Stimulated activated CD4-positive, alpha-beta T cell treated with anti-CD3 and anti-CD28 coated beads, Interleukin-12 subunit alpha, Interleukin-12 subunit beta, amount 100 ng/mL, for 48 hours (primary cell): ENCODE measurements around the gene RGS8.

Experiments used
- DNase-seq, 3 donors: peaks; one replicate each; pipeline ENCODE4 v3.0.0-alpha.2; 2020; ENCODE audit warnings: low read depth in 2 of 3, low spot score in 1 of 3

Gene RGS8

GRCh38 chr1:182672487-182672836 lies 11.9 kb downstream of the RGS8 start:
- DNase-seq, result no peak

DNA sequence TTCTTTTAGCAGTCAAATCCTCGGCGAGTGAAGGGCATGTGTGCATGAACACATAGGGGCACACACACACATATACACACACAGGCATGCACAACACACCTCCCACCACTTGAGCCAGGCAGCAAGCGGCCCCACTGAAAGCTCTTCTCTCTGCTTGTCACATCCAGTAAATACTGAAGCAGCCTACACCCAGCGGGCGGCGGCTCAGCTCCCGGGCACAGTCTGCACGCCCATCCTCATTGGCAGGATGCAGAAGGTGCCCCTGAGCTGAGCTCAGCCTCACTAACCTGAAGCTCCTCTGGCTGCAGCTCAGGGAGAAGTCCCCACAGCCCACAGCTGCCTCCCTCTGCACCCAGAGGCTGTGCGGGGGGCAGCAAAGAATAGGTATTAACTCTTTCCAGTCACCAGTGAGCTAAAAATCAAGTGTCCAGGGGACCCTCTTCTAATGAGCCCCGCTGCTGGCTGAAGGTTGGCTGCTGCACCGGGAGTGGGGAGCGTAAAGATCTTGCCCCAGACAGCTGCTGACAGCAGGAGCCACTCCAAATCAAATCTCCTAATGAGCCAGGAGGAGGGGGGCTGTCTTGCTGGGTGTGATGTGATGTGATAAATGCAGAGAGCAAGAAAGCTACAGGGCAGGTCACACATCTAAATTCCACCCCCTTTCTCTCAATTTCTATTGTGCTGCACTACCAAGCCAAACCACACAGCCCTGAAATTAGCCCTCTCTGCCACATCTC lies 12.5 kb downstream of the RGS8 start:
- no peak for DNase-seq

- no peak for DNase-seq
Measured at GRCh38 chr1:182670032-182670749, 14.2 kb downstream of the RGS8 start.

DNA sequence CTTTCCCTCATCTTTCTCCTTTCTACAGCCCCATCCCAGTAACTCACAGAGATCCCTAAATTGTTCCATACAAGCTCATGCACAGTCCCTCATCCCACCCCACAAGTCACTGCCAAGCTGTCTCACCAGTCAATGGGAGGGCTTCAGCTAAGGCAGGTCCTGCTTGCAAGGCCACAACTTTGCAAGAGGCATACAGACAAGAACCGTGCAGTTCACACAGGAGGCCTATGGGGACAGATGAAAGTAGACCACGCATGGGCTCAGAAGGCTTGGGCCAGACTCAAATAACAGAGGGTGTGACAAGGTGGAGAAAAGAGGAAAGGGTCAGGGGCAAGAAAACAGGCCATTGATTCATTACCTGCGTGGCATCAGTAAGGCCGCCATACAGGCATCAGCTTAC lies 15.1 kb downstream of the RGS8 start:
- DNase-seq, result no peak

DNA sequence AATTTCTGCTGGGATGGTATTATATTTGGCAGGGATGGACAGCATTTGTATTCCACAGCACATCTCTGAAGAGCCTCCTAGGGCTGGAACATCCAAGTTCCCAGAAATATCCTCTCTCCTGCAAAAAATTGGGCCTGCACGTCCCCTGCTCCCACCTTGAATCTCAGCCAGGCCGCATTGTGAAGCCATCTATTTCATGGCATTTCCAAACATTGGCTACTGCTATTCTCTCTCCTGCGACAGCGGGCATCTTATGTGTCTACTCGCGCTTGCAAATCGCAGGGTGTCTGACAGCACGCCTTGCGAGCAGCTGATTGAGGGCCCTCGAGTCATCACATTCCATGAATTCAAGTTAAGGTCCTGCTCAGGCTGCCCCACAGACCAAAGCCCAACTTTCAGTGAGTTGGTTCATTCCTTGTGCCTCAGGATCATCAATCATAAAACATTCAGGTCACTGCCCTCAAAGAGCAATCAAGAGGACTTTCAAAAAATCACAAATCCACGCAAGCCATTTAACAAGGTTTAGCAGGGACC lies 15.8 kb downstream of the RGS8 start:
- no peak for DNase-seq

- no peak for DNase-seq
Measured at GRCh38 chr1:182667848-182668505, 16.4 kb downstream of the RGS8 start.

DNA sequence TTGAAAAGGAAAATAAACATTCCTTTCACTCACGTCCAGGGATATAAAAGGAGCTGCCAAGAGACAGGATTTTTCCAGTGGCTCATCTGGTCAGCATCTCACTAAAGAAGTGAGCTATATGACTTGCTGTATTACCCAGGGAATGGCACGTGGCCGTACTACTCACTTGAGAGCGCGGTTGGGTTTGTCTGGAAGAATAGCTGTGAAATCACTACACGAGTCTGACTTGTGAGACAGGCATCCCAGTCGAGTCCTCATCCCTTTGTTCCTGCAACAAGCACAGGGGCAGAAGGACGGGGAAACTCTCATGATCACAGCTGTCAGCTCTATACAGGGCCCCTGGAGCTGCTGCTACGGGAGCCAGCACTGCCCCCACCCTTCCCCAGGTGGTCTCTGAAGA lies 17.7 kb downstream of the RGS8 start:
- no peak for DNase-seq

- DNase-seq, result no peak
Measured at GRCh38 chr1:182664296-182664695, 20.1 kb downstream of the RGS8 start.

DNA sequence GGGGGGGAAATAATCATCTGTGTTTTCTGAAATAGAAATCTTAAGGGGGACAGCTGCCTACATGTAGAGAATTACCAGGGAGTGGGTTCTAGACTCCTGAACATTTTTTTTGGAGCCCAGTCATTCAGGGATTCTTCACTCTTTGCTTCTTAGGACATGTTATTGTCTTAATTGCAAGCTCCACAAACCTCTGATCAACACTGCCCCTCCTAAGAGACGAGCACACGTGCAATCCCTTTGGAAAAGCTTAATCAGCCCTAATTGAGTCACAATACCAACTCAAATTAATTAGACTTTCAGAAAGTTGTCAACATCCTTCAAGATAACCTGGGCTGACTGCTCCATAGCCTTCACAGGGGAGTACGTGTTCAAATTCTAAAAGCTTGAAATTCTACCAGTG lies 21.4 kb downstream of the RGS8 start:
- no peak for DNase-seq

DNA sequence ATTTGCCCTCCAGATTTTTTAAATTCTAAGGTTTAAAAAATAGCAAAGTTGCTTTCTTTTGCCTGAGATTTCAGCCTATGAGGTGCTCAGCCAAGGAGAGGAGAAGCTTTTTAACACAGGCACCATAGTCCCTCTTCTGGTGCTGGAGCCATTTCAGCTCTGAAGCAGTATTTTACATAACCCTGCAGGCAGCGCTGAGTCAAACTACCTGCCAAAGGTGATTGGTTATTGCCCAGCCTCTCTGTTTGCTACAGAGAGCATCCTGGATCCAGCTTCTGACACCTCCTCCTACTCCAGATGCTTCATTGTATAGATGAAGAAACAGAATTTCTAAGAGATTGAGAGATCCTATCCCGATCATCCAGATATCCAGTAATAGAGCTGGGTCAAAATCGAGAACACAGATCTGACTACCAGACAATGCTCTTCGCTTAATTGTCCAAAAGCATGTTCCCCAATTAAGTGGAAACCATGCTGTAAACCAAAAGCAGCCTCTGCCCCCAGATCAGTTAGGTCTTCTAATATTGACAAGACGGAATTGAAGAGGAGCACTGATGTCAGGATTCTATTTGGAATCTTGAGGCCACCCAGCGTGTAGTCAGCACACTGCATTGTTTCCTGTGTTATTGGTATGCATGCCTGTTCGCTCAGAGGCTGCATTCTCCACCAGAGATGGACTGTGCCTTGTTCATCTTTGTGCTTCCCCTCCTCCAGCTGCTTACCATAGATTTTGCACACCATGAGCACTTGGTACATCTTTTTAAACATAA lies 22.1 kb downstream of the RGS8 start:
- DNase-seq, result no peak

DNA sequence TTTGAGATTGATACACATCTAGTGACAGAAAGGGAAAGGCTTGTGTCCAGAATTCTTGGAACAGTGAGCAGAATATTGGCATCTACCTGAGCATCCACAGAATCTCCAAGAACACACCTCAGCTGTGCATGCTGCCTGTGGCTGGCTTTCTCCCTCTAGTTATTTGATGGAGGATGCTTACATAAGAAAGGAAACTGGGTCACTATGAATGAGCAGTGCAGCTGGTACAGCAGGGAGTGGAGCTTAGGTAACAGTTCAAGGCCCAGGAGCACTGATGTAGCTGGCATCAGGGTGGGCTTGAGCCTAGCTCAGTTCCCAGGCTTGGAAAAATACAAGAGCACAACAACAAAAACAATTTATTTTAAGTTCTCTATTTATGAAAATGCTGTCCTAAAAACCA lies 26.3 kb downstream of the RGS8 start:
- no peak for DNase-seq

GRCh38 chr1:182656842-182657397 lies 27.5 kb downstream of the RGS8 start:
- no peak for DNase-seq

- DNase-seq, result no peak
Measured at GRCh38 chr1:182653986-182654385, 30.4 kb downstream of the RGS8 start.

- DNase-seq, result no peak
Measured at GRCh38 chr1:182652933-182653332, 31.5 kb downstream of the RGS8 start.

DNA sequence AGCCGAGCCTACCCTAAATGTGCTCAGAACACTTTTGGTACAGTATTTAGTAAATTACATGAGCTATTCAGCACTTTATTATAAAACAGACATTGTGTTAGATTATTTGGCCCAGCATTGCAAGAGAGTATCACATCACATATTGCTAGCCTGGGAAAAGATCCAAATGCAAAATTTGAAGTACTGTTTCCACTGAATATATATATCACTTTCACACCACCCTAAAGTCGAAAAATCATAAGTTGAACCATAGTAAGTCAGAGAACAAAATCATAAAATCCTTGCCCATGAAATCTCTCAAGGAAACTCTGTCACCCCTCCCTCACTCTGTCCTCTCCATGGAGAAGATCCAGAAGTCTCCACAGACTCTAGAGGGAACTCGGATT lies 33.1 kb downstream of the RGS8 start:
- DNase-seq, result no peak

GRCh38 chr1:182650678-182651338 lies 33.6 kb downstream of the RGS8 start:
- no peak for DNase-seq

DNA sequence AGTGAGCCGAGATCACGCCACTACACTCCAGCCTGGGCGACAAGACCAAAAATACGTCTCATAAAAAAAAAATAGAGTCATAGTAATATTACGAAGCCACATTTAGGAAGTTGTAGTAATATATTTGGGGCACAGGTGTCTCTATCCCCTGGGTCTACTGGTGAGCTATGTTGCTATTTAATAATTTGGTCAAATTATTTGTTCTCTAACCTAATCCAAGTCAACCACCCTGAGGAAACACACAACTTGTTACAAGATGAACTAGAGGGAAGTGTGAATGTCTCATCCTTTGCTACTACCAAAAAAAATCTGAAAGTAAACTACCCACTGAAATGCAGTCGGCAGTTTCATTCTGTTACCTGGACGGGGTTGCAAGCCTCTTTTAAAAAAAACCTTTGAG lies 35.3 kb downstream of the RGS8 start:
- no peak for DNase-seq

GRCh38 chr1:182646739-182647138 lies 37.6 kb downstream of the RGS8 start:
- no peak for DNase-seq

- DNase-seq, result no peak
Measured at GRCh38 chr1:182644886-182645285, 39.5 kb downstream of the RGS8 start.

- DNase-seq, result no peak
Measured at GRCh38 chr1:182643699-182644098, 40.7 kb downstream of the RGS8 start.

DNA sequence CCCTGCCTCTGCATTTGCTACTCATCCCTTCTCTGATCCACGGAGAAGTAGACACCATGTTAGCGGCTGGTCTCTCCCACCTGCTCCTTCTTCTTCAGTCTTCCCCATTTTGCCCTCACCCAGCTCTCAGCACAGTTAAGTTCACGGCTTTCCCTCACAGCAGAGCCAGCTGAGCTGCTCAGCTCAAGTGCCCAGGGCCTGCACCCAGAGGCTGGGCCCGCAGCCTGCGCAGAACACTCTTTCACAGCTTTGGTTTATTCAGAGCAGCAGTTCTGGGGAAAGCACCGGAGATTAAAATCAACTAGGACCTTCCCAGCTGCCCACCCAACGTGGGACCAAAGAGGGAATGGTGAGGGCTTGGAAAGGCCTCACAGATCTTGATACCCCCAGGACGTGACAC lies 41.9 kb downstream of the RGS8 start:
- no peak for DNase-seq
